HG02588 (cell line): Measurements from ENCODE around the gene HAUS7.

Source experiments
- ATAC-seq: cut with Tn5 transposase; IDR thresholded peaks from one replicate; pipeline ENCODE4 v1.9.1; 2021; ENCODE audit warnings: mild to moderate bottlenecking, moderate library complexity; ENCODE audit not compliant: unreplicated experiment

The HAUS7 gene

DNA sequence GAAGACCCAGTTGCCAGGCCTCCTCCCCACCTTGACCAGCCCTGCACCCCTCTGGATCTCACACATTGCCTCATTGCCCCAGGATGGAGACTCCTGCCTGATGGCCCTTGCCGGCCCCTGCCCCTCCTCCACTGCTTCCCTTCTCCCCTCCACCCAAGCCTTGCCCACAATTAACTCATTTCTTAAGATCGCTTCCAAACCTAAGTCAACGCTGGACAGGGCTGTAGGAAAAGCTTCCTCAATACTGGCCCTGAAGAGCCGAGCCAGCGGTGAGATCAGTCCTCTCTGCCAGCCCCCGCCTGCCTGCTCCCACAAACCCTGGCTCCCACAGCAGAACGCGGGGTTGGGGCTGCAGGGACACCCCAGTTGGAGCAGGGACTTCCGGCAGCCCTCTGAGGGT is 7.5 kb upstream of the HAUS7 start:
- ATAC-seq = no peak

GRCh38 chrX:153477364-153477857 is 7.0 kb upstream of the HAUS7 start:
- no peak for ATAC-seq

- no peak for ATAC-seq
Observed at GRCh38 chrX:153476666-153477363, 6.4 kb upstream of the HAUS7 start.

- no peak for ATAC-seq
Observed at GRCh38 chrX:153475751-153476281, 5.4 kb upstream of the HAUS7 start.

GRCh38 chrX:153475271-153475670 is 4.9 kb upstream of the HAUS7 start:
- no peak for ATAC-seq

- no peak for ATAC-seq
Observed at GRCh38 chrX:153474718-153475117, 4.3 kb upstream of the HAUS7 start.

GRCh38 chrX:153474266-153474665 is 3.9 kb upstream of the HAUS7 start:
- ATAC-seq = no peak

DNA sequence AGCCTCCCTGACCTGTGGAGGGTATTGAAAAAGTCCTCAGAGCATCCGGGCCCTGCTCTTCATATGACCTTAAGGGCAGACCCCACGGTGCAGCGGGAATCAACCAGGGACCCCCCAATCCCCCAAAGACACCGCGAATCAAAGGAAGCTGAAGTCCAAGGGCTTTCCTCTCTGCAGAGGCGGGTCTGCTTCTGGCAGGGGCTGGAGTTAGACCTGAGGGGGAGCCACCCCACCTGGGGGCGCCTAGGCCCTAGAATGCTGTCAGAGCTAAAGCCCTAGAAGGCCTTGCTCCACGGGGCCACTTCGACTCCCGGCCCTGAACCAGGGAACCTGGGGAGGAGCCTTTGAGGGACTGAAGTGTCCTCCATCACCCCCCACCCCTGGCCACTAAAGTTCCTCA is 2.8 kb upstream of the HAUS7 start:
- no peak for ATAC-seq

GRCh38 chrX:153471663-153472280 is 1.4 kb upstream of the HAUS7 start:
- ATAC-seq = no peak

- ATAC-seq = peak; percentile 30
Observed at GRCh38 chrX:153469811-153470410, 465 bp downstream of the HAUS7 start.

- no peak for ATAC-seq
Observed at GRCh38 chrX:153468008-153468580, 2.3 kb downstream of the HAUS7 start.

DNA sequence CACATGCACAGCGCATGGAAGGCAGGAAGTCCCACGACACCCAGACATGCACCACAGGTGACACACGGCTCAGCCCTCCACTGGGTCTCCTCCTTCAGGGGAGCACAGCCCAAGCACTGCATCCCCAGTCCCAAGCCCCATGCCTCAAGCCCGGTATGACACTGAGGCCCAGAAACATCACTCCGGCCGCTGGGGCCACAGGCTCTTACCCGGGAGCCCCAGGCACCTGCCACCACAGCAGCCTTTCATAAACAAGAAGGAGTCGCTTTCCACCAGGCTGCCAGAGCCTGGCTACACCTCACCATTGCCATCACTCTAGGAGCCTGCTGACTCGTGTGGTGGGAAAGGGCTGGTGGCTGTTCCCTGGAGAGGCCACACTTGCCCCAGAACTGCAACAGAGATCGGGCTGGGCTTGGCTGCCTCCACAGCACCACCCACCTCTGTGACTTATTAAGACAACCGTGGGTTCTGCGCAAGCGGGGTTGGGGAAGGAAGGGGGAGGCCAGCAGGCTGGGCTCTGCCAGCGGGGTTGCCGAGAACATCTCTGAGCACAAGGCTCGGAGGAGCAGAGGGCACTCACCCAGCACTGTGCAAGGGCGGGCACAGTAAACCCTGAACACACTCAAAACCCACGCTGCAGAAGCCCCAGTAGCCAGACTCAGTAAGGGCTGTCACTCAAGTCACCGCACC is 4.5 kb downstream of the HAUS7 start:
- no peak for ATAC-seq

DNA sequence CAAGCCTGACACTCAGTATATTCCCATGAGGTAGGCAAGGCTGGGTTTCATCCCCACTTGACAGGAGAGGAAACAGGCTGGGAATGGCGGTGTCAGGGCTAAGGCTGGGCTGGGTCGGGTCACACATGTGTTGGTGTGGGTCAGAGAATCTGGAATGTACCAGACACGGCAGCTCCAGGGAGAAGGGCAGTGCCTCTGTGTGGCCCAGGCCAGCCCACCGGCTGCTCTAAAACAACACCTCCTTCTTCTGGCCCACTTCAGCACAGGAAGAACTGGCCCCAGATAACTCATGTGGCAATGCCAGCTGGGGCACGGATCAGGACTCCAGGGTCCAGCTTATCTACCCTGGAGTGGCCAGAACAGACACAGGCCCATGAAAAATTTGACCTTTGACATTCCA is 6.3 kb downstream of the HAUS7 start:
- no peak for ATAC-seq

- ATAC-seq = no peak
Observed at GRCh38 chrX:153463556-153463955, 6.8 kb downstream of the HAUS7 start.

GRCh38 chrX:153463031-153463430 is 7.3 kb downstream of the HAUS7 start:
- ATAC-seq = no peak

GRCh38 chrX:153462291-153462690 is 8.1 kb downstream of the HAUS7 start:
- ATAC-seq = no peak

GRCh38 chrX:153460826-153461225 is 9.6 kb downstream of the HAUS7 start:
- no peak for ATAC-seq

GRCh38 chrX:153459986-153460385 is 10.4 kb downstream of the HAUS7 start:
- ATAC-seq = no peak

DNA sequence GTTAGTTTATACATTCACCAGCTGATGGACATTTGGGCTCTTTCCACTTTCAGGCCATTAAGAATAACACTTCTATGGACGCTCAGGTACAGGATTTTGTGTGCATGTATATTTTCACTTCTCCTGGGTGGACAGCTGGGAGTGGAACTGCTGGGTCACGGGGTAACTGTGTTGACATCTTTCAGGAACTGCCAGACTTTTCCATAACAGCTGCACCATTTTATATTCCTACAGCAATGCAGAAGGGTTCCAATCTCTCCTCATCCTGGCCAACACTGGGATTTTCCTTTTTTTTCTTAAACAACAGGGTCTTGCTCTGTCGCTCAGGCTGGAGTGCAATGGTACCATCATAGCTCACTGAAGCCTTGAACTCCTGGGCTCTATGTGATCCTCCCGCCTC is 11.9 kb downstream of the HAUS7 start:
- no peak for ATAC-seq

- no peak for ATAC-seq
Observed at GRCh38 chrX:153457827-153458466, 12.4 kb downstream of the HAUS7 start.
